Raji (cell line): Measurements from ENCODE around the gene LPP.

ENCODE experiments used
- POLR2A ChIP-seq: IDR thresholded peaks from 2 replicates; pipeline ENCODE4 v1.6.1; 2011; ENCODE audit warnings: low read depth, low read length, control low read depth; ENCODE audit not compliant: insufficient read depth

The LPP gene

DNA sequence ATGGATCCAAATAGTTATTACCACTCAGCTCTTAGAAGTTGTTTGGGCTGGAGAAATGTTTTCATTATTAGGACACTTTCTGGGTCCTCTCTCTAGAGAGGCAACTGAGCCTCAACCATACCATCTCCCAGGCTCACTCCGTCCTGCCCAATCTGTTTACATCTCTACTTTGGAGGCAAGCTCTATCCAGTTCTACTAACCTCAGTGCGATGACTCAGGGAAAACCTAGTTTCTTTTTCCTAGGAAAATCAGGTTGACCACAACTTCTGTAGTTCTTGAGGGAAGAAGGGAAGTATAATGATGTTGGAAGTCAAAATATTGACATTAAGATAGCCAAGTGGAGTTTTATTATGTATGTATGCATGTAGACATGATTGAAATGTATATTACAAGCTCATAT, 40.4 kb downstream of the LPP start:
- TF ChIP-seq POLR2A: no peak

DNA sequence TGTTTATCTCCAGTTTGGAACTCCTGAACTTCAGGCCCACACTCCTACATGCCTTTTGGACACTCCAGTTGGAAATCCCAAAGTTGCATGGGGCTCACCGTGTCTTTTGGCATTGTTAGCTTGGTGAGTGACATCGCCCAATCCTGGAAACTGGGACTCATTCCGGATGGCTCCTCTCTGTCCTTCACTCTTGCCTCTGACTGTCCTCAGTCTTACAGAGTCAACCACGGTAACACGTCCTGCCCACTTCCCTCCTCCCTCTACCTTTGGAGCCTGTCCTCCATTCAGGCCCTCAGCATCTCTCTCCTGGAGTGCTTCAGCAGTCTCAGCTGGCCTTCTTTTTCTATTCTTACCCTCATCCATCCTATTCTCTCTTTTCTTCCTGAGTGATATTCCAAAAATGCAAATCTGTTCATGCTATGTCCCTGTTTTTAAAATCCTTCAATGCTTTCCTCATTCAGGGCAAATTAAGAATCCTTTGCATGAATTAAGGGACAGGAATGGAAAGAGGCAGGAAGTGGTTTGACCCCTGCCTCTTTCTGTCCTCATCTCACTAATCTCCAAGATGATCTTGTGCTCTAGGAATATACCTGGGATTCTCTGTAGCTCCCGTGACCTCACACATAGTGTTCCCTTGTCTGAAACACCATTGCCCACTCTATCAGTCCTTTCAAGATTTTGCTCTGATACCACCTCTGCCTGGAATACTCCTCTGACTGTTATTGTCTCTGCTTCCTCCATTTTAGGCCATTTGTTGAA, 42.5 kb downstream of the LPP start:
- TF ChIP-seq POLR2A: no peak

GRCh38 chr3:188197388-188197847, 43.5 kb downstream of the LPP start:
- no peak for TF ChIP-seq POLR2A

DNA sequence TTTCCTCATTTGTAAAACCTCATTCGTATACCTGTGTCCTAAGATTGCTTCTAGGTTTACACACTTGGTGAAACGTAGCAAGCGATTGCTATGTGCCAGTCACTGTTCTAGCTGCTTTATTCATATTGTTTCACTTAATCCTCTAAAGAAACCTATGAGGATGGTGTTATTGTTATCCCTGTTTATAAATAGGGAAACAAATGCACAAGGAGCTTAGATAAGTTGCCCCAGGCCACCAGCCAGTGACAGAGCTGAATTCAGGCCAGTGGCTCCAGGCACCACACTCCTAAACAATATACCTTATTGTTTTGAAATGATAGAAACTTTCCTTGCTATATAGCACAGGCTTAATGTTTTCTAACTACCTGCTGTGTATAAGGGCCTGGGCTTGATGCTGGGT, 44.0 kb downstream of the LPP start:
- no peak for TF ChIP-seq POLR2A

DNA sequence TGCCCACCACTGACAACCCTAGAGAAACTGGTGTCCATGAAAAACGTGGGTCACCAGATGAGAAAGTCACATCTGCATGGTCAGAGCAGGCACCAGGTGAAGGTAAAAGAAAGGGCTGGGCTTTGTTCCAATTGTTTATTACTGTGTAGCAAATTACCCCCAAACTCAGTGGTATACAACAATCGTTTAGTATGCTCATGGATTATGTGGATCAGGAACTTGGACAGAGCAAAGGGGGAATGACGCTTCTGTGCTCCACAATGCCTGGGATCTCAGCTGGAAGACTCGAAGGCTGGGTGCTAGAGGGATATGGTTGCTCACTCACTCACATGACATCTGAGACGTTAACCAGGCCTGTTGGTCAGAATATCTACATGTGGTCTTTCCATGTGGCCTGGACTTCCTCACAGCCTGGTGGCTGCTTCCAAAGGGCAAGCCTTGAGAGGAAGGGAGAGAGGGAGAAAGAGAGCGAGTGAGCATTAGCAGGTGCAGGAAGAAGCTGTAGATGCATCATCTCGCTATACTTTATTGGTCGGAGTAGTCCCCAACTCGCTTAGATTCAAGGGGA, 44.9 kb downstream of the LPP start:
- no peak for TF ChIP-seq POLR2A

GRCh38 chr3:188199386-188199785, 45.4 kb downstream of the LPP start:
- TF ChIP-seq POLR2A: no peak

GRCh38 chr3:188200481-188200880, 46.5 kb downstream of the LPP start:
- no peak for TF ChIP-seq POLR2A

- no peak for TF ChIP-seq POLR2A
Measured at GRCh38 chr3:188202358-188203138, 48.6 kb downstream of the LPP start.

- no peak for TF ChIP-seq POLR2A
Measured at GRCh38 chr3:188204526-188204925, 50.6 kb downstream of the LPP start.

DNA sequence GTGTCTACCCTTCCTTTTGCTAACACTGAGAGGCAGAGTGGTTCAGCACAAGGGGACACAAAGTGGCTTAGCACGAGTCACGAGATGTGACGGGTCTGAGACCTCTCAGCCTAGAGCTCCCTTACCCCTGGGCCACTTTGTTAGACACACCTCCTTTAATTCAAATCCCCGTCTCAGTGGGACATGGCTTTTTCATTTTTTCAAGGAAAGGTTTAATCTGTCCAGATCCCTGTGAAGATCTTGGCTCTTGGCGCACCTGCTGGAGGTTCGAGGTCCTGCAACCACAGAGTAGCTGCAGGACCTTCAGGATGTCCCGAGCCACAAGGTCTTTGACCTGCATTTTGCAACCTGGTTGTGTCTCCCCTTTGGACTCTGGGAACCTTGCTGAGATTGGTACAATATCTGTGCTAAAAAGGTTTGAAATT, 52.0 kb downstream of the LPP start:
- no peak for TF ChIP-seq POLR2A

- no peak for TF ChIP-seq POLR2A
Measured at GRCh38 chr3:188206787-188207186, 52.8 kb downstream of the LPP start.

- TF ChIP-seq POLR2A: no peak
Measured at GRCh38 chr3:188207941-188208515, 54.1 kb downstream of the LPP start.

- no peak for TF ChIP-seq POLR2A
Measured at GRCh38 chr3:188208516-188208981, 54.6 kb downstream of the LPP start.

- no peak for TF ChIP-seq POLR2A
Measured at GRCh38 chr3:188209034-188209433, 55.1 kb downstream of the LPP start.

DNA sequence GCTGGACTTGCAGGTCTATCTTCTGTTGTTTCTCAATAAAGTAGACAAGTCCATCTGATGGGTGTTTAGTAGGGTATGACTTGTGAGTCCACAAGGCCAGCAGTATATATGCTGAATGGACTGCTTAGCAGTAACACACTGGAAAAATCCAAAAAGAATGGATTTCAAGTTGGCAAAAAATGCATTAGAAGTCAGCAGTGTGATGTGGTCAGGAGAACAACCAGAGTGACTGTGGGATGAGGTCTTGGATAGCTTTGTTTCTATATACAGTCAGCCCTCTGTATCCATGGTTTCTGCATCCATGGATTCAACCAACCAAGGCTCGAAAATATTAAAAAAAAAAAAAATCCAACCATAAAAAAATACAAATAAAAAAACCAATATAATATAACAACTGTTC, 55.8 kb downstream of the LPP start:
- TF ChIP-seq POLR2A: no peak
